ENCODE results near the gene RIN3. TPM values are rescaled to one million over a fixed set of nuclear protein-coding genes. Genes with fewer than 3 reads are reported as not detected.

The RIN3 gene
- total and polyA plus RNA-seq, 2 donors (not counting 3 experiments of a cell fraction or from before 2014, with no cell fraction given): 5.1 to 20.8 TPM

DNA sequence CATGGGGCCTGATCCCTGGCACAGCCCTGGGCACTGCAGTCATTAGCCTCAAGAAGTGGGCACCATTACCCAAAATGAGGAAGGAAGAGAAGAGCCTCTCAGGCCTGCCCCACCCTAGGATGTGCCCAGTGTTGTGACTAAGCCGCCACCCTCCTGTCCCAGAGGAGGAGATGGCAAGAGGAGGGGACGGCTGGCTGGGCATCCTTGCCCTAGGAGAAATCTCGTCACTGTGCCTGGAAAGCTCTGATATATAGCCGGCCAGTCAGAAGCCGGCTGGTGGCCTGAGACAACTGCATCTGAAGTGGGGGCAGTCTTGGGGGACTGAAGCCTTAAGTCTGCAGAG lies 119.7 kb downstream of the RIN3 start:
- TF ChIP-seq, protein P1, sequence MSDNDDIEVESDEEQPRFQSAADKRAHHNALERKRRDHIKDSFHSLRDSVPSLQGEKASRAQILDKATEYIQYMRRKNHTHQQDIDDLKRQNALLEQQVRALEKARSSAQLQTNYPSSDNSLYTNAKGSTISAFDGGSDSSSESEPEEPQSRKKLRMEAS (IDR thresholded peaks at IDR 0.05; ENCODE audit: insufficient read depth, insufficient read length): no peak
- TF ChIP-seq POLR2A (IDR thresholded peaks at IDR 0.05; ENCODE audit: low read depth, low read length) (no peak), JUN (IDR thresholded peaks at IDR 0.05; ENCODE audit: borderline replicate concordance, insufficient read depth, insufficient read length, low read depth) (no peak), FOS (IDR thresholded peaks at IDR 0.05; ENCODE audit: borderline replicate concordance, insufficient read depth, low read length) (no peak), MYC (IDR thresholded peaks at IDR 0.05; ENCODE audit: low read depth, low read length) (no peak), EZH2 (IDR thresholded peaks at IDR 0.05; ENCODE audit: borderline replicate concordance, low read depth, low read length, severe bottlenecking) (no peak), POLR2AphosphoS5 (IDR thresholded peaks at IDR 0.05; ENCODE audit: insufficient read depth, low read depth, low read length) (no peak), GATA2 (IDR thresholded peaks at IDR 0.05; ENCODE audit: insufficient read depth, insufficient read length, low read depth, low read length) (no peak)
- TF ChIP-seq, protein P2, sequence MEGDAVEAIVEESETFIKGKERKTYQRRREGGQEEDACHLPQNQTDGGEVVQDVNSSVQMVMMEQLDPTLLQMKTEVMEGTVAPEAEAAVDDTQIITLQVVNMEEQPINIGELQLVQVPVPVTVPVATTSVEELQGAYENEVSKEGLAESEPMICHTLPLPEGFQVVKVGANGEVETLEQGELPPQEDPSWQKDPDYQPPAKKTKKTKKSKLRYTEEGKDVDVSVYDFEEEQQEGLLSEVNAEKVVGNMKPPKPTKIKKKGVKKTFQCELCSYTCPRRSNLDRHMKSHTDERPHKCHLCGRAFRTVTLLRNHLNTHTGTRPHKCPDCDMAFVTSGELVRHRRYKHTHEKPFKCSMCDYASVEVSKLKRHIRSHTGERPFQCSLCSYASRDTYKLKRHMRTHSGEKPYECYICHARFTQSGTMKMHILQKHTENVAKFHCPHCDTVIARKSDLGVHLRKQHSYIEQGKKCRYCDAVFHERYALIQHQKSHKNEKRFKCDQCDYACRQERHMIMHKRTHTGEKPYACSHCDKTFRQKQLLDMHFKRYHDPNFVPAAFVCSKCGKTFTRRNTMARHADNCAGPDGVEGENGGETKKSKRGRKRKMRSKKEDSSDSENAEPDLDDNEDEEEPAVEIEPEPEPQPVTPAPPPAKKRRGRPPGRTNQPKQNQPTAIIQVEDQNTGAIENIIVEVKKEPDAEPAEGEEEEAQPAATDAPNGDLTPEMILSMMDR (IDR thresholded peaks at IDR 0.05; ENCODE audit: extremely low read depth in 1 of 2, insufficient read depth in 1 of 2, low read depth in 1 of 2, low read length in 2 of 2): no peak
- ChIA-PET POLR2A (no interaction called here), CTCF (no interaction called here)
- H3K27me3 ChIP-seq (ENCODE audit: control insufficient read depth in 2 of 2, insufficient read depth in 2 of 2, low read length in 2 of 2): no peaks in the 10 kb centered on the region
- no peak overlapping the region for H3K9ac ChIP-seq (replicated peaks; ENCODE audit: extremely low read depth, insufficient read depth, low read length)
- no peaks in the 10 kb centered on the region for H3K4me1 ChIP-seq (ENCODE audit: control insufficient read depth, extremely low read depth, insufficient read depth, low read length)
- BruUV-seq (replicated peaks): no TSS peak
- H2AFZ ChIP-seq (ENCODE audit: low read depth, low read length): no peak overlapping the region
- no peak overlapping the region for H3K27ac ChIP-seq (ENCODE audit: insufficient read depth, low read depth, low read length)
- H3K9me1 ChIP-seq (replicated peaks; ENCODE audit: control insufficient read depth, extremely low read depth, insufficient read depth, low read length): no peaks in the 10 kb centered on the region
- DNase-seq (ENCODE audit: low read depth, low spot score) (no peak), FAIRE-seq (no peak)
- no peak overlapping the region for H3K4me3 ChIP-seq (replicated peaks in 1 of 3; ENCODE audit: insufficient read depth in 1 of 3, low read depth in 1 of 3, low read length in 3 of 3)
- no peaks in the 10 kb centered on the region for H4K20me1 ChIP-seq (replicated peaks; ENCODE audit: control insufficient read depth, extremely low read depth, insufficient read depth, low read length)
- no peaks in the 10 kb centered on the region for H3K36me3 ChIP-seq (ENCODE audit: control insufficient read depth in 2 of 2, extremely low read depth in 1 of 2, insufficient read depth in 2 of 2, low read length in 2 of 2)
- dilution Hi-C loops (cut with MboI; ENCODE audit: extremely low pct_ligation_motif_present, low sequenced_read_pairs) (no loop called here), intact Hi-C loops (cut with micrococcal nuclease) (no loop called here)
- H3K4me2 ChIP-seq (ENCODE audit: insufficient read depth, low read length): no peak overlapping the region
- no peaks in the 10 kb centered on the region for H3K9me3 ChIP-seq (replicated peaks; ENCODE audit: control insufficient read depth, insufficient read depth, low read length)
- H3K79me2 ChIP-seq (ENCODE audit: control insufficient read depth, insufficient read depth, low read length): no peaks in the 10 kb centered on the region
